Activated T-cell treated with anti-CD3 and anti-CD28 coated beads, Interleukin-2, amount 50 U/mL, for 72 hours (primary cell): ENCODE results near the gene TSPAN4. TPM values are rescaled to one million over a fixed set of nuclear protein-coding genes. Genes with fewer than 3 reads are reported as not detected.

Experiments
- ATAC-seq, 2 donors: fragments of 150-1000 bp; cut with Tn5 transposase; replicated peaks in 1 of 2; 2 replicates each; pipeline ENCODE4 v1.10.0; 2021; ENCODE audit warnings: moderate library complexity in 2 of 2, mild to moderate bottlenecking in 1 of 2
- DNase-seq, 2 donors: peaks; one replicate each; pipeline ENCODE4 v3.0.0; 2021 to 2022; ENCODE audit warnings: mixed read lengths in 1 of 2
- H3K27ac Mint-ChIP-seq: one replicate; pipeline ENCODE4 v1.8.0; 2022; ENCODE audit warnings: mild to moderate bottlenecking, moderate library complexity, mixed read lengths
- H3K27me3 Mint-ChIP-seq: one replicate; pipeline ENCODE4 v1.8.0; 2022; ENCODE audit warnings: low read depth, mixed read lengths
- H3K36me3 Mint-ChIP-seq, 2 donors: one replicate each; pipeline ENCODE4 v1.8.0; 2022; ENCODE audit warnings: mixed read lengths in 2 of 2, mild to moderate bottlenecking in 1 of 2; ENCODE audit not compliant: insufficient read depth in 2 of 2
- H3K4me1 Mint-ChIP-seq: one replicate; pipeline ENCODE4 v1.8.0; 2022; ENCODE audit warnings: low read depth, mixed read lengths
- H3K4me3 Mint-ChIP-seq, 2 donors: one replicate each; pipeline ENCODE4 v1.8.0; 2022; ENCODE audit warnings: mild to moderate bottlenecking in 2 of 2, mixed read lengths in 2 of 2, moderate library complexity in 2 of 2
- H3K9me3 Mint-ChIP-seq, 2 donors: one replicate each; pipeline ENCODE4 v1.8.0; 2022; ENCODE audit warnings: mixed read lengths in 2 of 2
- total RNA-seq, 2 donors: library from RNA; stranded (reverse); gene quantifications; one replicate each; pipeline ENCODE4 v1.2.3, GENCODE V29; 2022

TSPAN4 gene
- total RNA-seq, 2 donors from 2014 or later, result 12.2 to 14.9 TPM

GRCh38 chr11:812390-812789 is 30.3 kb upstream of the TSPAN4 start:
- peak overlapping the region; percentile 19 for H3K27ac Mint-ChIP-seq
- H3K9me3 Mint-ChIP-seq, result no peaks in the 10 kb centered on the region
- no peaks in the 10 kb centered on the region for H3K27me3 Mint-ChIP-seq
- no peak for DNase-seq
- ATAC-seq, result no peak
- peaks cover 47% of the 10 kb centered on the region for H3K4me1 Mint-ChIP-seq
- peaks cover 5 to 14% of the 10 kb centered on the region in 2 donors for H3K36me3 Mint-ChIP-seq
- H3K4me3 Mint-ChIP-seq, result peak overlapping the region; percentile 90 to 98

- H3K27ac Mint-ChIP-seq, result no peak overlapping the region
Measured at GRCh38 chr11:813072-813455, 29.6 kb upstream of the TSPAN4 start.

GRCh38 chr11:813456-814096 is 29.1 kb upstream of the TSPAN4 start:
- Mint-ChIP-seq H3K27ac (no peak overlapping the region), H3K9me3 (no peaks in the 10 kb centered on the region), H3K4me3 (no peak overlapping the region), H3K4me1 (peaks cover 40% of the 10 kb centered on the region), H3K27me3 (no peaks in the 10 kb centered on the region), H3K36me3 (peaks cover 5 to 14% of the 10 kb centered on the region in 2 donors)
- ATAC-seq (no peak), DNase-seq (no peak)

More at GRCh38 chr11:813072-813455, 29.6 kb upstream of the TSPAN4 start:
- Mint-ChIP-seq H3K36me3 (peaks cover 5 to 14% of the 10 kb centered on the region in 2 donors), H3K4me1 (peaks cover 45% of the 10 kb centered on the region), H3K27me3 (no peaks in the 10 kb centered on the region), H3K9me3 (no peaks in the 10 kb centered on the region), H3K4me3 (no peak overlapping the region)
- DNase-seq (no peak), ATAC-seq (no peak)

- ATAC-seq, result no peak
- Mint-ChIP-seq H3K36me3 (peaks cover 5 to 11% of the 10 kb centered on the region in 2 donors), H3K27me3 (no peaks in the 10 kb centered on the region), H3K4me3 (no peak overlapping the region), H3K4me1 (peaks cover 32% of the 10 kb centered on the region), H3K9me3 (no peaks in the 10 kb centered on the region), H3K27ac (no peak overlapping the region)
- no peak for DNase-seq
Measured at GRCh38 chr11:815675-816432, 26.8 kb upstream of the TSPAN4 start.

GRCh38 chr11:816433-816779 is 26.2 kb upstream of the TSPAN4 start:
- no peak for DNase-seq
- H3K4me3 Mint-ChIP-seq, result no peak overlapping the region
- H3K27me3 Mint-ChIP-seq, result no peaks in the 10 kb centered on the region
- H3K27ac Mint-ChIP-seq, result no peak overlapping the region
- H3K36me3 Mint-ChIP-seq, result peaks cover 5 to 8% of the 10 kb centered on the region in 2 donors
- peaks cover 29% of the 10 kb centered on the region for H3K4me1 Mint-ChIP-seq
- H3K9me3 Mint-ChIP-seq, result no peaks in the 10 kb centered on the region
- ATAC-seq, result no peak

GRCh38 chr11:818396-819128 is 24.1 kb upstream of the TSPAN4 start, which contains the start of gene PNPLA2:
Gene PNPLA2, plus strand, starts transcription at chr11:818914. Its CDS starts 805 bp downstream, at chr11:819719.
- no peak within 1 kb of the TSS for H3K27ac Mint-ChIP-seq
- DNase-seq, result no peak
- peaks cover 15% of the 10 kb centered on the region for H3K4me1 Mint-ChIP-seq
- no peak for ATAC-seq
- no peaks in the 10 kb centered on the region for H3K9me3 Mint-ChIP-seq
- peaks cover 0 to 3% of the 10 kb centered on the region in 2 donors for H3K36me3 Mint-ChIP-seq
- H3K4me3 Mint-ChIP-seq, result peak within 1 kb of the TSS; percentile 87 to 89
- no peaks in the 10 kb centered on the region for H3K27me3 Mint-ChIP-seq

- peaks cover 11% of the 10 kb centered on the region for H3K4me1 Mint-ChIP-seq
- ATAC-seq (peak; percentile 80 to 81), DNase-seq (peak; percentile 94 to 95)
- peak overlapping the region; percentile 87 to 89 for H3K4me3 Mint-ChIP-seq
- no peak overlapping the region for H3K27ac Mint-ChIP-seq
- no peaks in the 10 kb centered on the region for H3K9me3 Mint-ChIP-seq
- no peaks in the 10 kb centered on the region for H3K36me3 Mint-ChIP-seq
- no peaks in the 10 kb centered on the region for H3K27me3 Mint-ChIP-seq
Measured at GRCh38 chr11:819129-819931, 23.3 kb upstream of the TSPAN4 start.

- H3K4me3 Mint-ChIP-seq, result peak overlapping the region; percentile 87 to 89
- DNase-seq, result peak; percentile 95 to 96
- ATAC-seq, result peak; percentile 77 to 79
- no peaks in the 10 kb centered on the region for H3K9me3 Mint-ChIP-seq
- H3K4me1 Mint-ChIP-seq, result peaks cover 11% of the 10 kb centered on the region
- no peaks in the 10 kb centered on the region for H3K27me3 Mint-ChIP-seq
- peaks cover 1 to 2% of the 10 kb centered on the region in 2 donors for H3K36me3 Mint-ChIP-seq
- H3K27ac Mint-ChIP-seq, result peak overlapping the region; percentile 73
Measured at GRCh38 chr11:819943-820649, 22.6 kb upstream of the TSPAN4 start.

GRCh38 chr11:820655-821511 is 21.8 kb upstream of the TSPAN4 start:
- H3K9me3 Mint-ChIP-seq, result no peaks in the 10 kb centered on the region
- no peak overlapping the region for H3K27ac Mint-ChIP-seq
- H3K36me3 Mint-ChIP-seq, result peaks cover 2 to 3% of the 10 kb centered on the region in 2 donors
- peaks cover 11% of the 10 kb centered on the region for H3K4me1 Mint-ChIP-seq
- DNase-seq (no peak), ATAC-seq (no peak)
- peak overlapping the region; percentile 87 to 89 for H3K4me3 Mint-ChIP-seq
- no peaks in the 10 kb centered on the region for H3K27me3 Mint-ChIP-seq

GRCh38 chr11:821512-822371 is 20.9 kb upstream of the TSPAN4 start:
- Mint-ChIP-seq H3K36me3 (peaks cover 2 to 3% of the 10 kb centered on the region in 2 donors), H3K4me1 (peaks cover 15% of the 10 kb centered on the region), H3K4me3 (peak overlapping the region in 1 of 2 donors; percentile 29), H3K9me3 (no peaks in the 10 kb centered on the region), H3K27ac (no peak overlapping the region), H3K27me3 (no peaks in the 10 kb centered on the region)
- ATAC-seq (no peak), DNase-seq (no peak)
